ENCODE measurements around the gene JPH4.
A peak's percentile ranks its signal among the peaks of the same experiment; 100 is the strongest.

Gene JPH4

GRCh38 chr14:23556700-23557440 is 21.7 kb downstream of the JPH4 start:
- Histone ChIP-seq H3K79me2 (no peaks in the 10 kb centered on the region), H3K4me3 (ENCODE audit: low read depth, low read length) (peak overlapping the region; percentile 92), H3K4me1 (peaks cover 9% of the 10 kb centered on the region), H3K27ac (peak overlapping the region; percentile 97), H3K9ac (peak overlapping the region; percentile 81), H3K9me3 (ENCODE audit: control insufficient read depth, low read length) (no peaks in the 10 kb centered on the region), H3K27me3 (ENCODE audit: control insufficient read depth, insufficient read depth, low read length) (no peaks in the 10 kb centered on the region), H3K36me3 (ENCODE audit: control insufficient read depth, insufficient read depth, low read length) (no peaks in the 10 kb centered on the region), H2AFZ (peak overlapping the region; percentile 99), H3K4me2 (ENCODE audit: low read length) (peak overlapping the region; percentile 92)
- TF ChIP-seq, protein P1, sequence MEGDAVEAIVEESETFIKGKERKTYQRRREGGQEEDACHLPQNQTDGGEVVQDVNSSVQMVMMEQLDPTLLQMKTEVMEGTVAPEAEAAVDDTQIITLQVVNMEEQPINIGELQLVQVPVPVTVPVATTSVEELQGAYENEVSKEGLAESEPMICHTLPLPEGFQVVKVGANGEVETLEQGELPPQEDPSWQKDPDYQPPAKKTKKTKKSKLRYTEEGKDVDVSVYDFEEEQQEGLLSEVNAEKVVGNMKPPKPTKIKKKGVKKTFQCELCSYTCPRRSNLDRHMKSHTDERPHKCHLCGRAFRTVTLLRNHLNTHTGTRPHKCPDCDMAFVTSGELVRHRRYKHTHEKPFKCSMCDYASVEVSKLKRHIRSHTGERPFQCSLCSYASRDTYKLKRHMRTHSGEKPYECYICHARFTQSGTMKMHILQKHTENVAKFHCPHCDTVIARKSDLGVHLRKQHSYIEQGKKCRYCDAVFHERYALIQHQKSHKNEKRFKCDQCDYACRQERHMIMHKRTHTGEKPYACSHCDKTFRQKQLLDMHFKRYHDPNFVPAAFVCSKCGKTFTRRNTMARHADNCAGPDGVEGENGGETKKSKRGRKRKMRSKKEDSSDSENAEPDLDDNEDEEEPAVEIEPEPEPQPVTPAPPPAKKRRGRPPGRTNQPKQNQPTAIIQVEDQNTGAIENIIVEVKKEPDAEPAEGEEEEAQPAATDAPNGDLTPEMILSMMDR (IDR thresholded peaks at IDR 0.05), result no peak

DNA sequence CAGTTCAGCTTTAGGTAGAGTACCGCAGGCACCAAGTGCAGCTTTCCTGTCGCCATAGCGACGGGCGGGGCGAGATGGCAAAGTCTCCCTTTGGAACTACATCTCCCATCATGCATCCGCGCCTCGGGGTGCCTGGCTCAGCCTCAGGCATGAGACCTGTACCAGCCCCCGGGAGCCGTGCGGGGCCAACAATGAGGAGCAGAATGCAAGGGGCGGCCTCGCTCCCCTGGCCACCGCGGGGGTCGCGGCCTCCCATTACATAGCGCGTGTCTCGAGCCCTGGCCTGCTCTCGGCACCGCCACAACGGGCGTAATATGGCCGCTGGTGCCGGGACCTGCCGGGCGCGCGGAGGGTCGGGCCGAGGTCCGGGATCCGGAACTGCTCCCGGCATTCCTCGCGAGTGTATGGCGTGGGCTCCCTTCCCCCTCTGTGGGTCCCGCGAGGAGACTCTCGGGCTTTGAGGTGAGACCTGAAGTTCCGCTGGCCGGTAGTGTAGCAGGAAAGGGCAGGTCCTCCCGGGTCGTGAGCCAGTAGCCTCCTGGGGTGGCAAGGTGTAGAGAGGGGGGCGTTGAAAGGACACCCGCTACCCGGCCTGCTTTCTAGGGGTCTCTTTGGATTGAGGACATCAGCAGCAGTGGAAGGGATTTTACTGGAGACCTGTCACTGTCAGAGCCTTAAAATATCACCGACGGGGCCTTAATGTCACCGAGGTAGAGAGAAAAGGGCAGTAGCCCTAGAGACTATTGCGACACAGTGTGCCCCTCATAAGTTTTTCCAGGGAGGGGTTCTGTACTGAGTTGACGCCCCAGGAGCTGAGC is 22.5 kb downstream of the JPH4 start, which contains the start of gene THTPA:
TSS of gene THTPA (plus strand) at position 390 of the 818 bp plus-strand sequence. CDS start 487 bp downstream, outside the sequence.
- peak within 1 kb of the TSS; percentile 92 for H3K4me3 ChIP-seq (ENCODE audit: low read depth, low read length)
- H3K4me1 ChIP-seq, result peaks cover 11% of the 10 kb centered on the region
- peak within 1 kb of the TSS; percentile 92 for H3K4me2 ChIP-seq (ENCODE audit: low read length)
- H3K79me2 ChIP-seq, result no peaks in the 10 kb centered on the region
- H3K27ac ChIP-seq, result peak within 1 kb of the TSS; percentile 97
- H3K36me3 ChIP-seq (ENCODE audit: control insufficient read depth, insufficient read depth, low read length), result no peaks in the 10 kb centered on the region
- TF ChIP-seq, protein P1 (IDR thresholded peaks at IDR 0.05), result no peak
- no peaks in the 10 kb centered on the region for H3K9me3 ChIP-seq (ENCODE audit: control insufficient read depth, low read length)
- no peaks in the 10 kb centered on the region for H3K27me3 ChIP-seq (ENCODE audit: control insufficient read depth, insufficient read depth, low read length)
- H3K9ac ChIP-seq, result peak within 1 kb of the TSS; percentile 81
- H2AFZ ChIP-seq, result peak within 1 kb of the TSS; percentile 99

DNA sequence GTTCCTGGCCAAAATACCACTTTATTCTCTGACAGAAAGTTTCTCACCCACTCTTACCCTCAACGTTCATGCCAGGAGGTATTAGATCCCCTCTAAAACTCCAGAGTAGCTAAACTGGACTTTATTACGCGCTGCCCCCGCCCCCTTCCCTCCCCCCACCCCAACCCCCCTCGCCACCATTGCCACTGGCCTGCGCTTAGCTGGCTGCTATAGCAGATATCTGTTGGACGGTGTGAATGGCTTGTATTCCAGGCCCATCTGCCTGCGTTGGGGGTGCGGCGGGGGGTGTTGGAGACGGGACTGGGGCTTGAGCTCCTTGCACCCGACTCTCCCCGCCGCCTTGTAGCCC is 23.1 kb downstream of the JPH4 start:
- TF ChIP-seq, protein P1 (IDR thresholded peaks at IDR 0.05), result no peak
- H3K9me3 ChIP-seq (ENCODE audit: control insufficient read depth, low read length), result no peaks in the 10 kb centered on the region
- H3K36me3 ChIP-seq (ENCODE audit: control insufficient read depth, insufficient read depth, low read length), result no peaks in the 10 kb centered on the region
- H3K79me2 ChIP-seq, result no peaks in the 10 kb centered on the region
- peak overlapping the region; percentile 99 for H2AFZ ChIP-seq
- H3K27me3 ChIP-seq (ENCODE audit: control insufficient read depth, insufficient read depth, low read length), result no peaks in the 10 kb centered on the region
- H3K4me3 ChIP-seq (ENCODE audit: low read depth, low read length), result peak overlapping the region; percentile 92
- H3K9ac ChIP-seq, result no peak overlapping the region
- peak overlapping the region; percentile 92 for H3K4me2 ChIP-seq (ENCODE audit: low read length)
- peak overlapping the region; percentile 97 for H3K27ac ChIP-seq
- peaks cover 11% of the 10 kb centered on the region for H3K4me1 ChIP-seq

DNA sequence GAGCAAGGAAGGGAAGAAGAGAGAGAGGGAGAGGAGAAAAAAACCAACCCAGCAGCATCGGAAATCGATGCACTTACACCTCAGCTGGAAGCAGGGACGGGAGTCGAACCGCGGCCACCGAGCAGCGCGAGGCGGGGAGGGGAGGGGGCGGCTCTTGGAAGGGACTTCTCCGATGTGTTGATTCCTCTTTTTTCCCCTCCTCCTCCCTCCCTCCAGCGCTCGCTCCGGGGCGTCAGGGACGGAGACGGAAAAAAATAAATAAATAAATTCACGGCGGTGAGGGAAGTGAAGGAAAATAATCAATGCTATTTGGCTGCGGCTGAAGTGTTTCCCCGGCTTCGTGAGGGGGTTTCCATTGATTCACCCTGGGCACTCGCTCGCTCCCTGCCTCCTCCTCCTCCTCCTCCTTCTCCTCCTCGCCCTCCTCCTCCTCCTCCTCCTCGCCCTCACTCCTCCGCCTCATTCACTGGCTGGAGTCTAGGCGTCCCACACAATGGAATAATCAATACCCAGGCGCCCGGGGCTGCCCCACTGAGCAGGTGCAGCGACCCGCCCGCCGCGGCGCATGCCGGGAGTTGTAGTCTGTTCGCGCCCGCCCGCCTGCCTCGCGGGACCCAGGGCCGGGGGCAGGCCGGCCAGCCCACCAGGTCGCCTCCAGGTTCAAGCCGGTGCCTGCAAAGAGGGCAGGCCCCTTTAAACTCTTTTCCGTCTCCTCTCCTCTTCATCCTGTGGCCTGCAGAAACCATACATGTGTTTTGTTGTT is 27.1 kb downstream of the JPH4 start, which contains the start of gene ZFHX2:
TSS of gene ZFHX2 (minus strand) at position 500 of the 763 bp plus-strand sequence. CDS start 16,440 bp downstream, outside the sequence.
- Histone ChIP-seq H2AFZ (peak within 1 kb of the TSS; percentile 94), H3K4me2 (ENCODE audit: low read length) (peak within 1 kb of the TSS; percentile 93), H3K4me1 (peaks cover 3% of the 10 kb centered on the region), H3K36me3 (ENCODE audit: control insufficient read depth, insufficient read depth, low read length) (no peaks in the 10 kb centered on the region), H3K27ac (peak within 1 kb of the TSS; percentile 66), H3K79me2 (no peaks in the 10 kb centered on the region), H3K9ac (peak within 1 kb of the TSS; percentile 13), H3K9me3 (ENCODE audit: control insufficient read depth, low read length) (no peaks in the 10 kb centered on the region), H3K4me3 (ENCODE audit: low read depth, low read length) (peak within 1 kb of the TSS; percentile 80), H3K27me3 (ENCODE audit: control insufficient read depth, insufficient read depth, low read length) (no peaks in the 10 kb centered on the region)
- TF ChIP-seq, protein P1 (IDR thresholded peaks at IDR 0.05), result no peak

Data from parathyroid adenoma (tissue), 2 donors.